IPS-15b (cell line): ENCODE results near the gene GMPS.
A peak's percentile ranks its signal among the peaks of the same experiment; 100 is the strongest.
"Not testable (repeated sequence)": the region's sequence is repeated elsewhere in the genome, so short reads cannot be mapped to it uniquely, and the experiment has no call there.

ENCODE experiments used
- H3K27me3 ChIP-seq: one replicate; pipeline ENCODE4 v1.6.1; 2013; ENCODE audit warnings: low read length; ENCODE audit not compliant: control insufficient read depth, insufficient read depth
- H3K36me3 ChIP-seq: one replicate; pipeline ENCODE4 v1.6.1; 2013; ENCODE audit warnings: low read length; ENCODE audit not compliant: control insufficient read depth, insufficient read depth
- H3K4me1 ChIP-seq: one replicate; pipeline ENCODE4 v1.6.1; 2013; ENCODE audit warnings: mild to moderate bottlenecking, low read length; ENCODE audit not compliant: control insufficient read depth, insufficient read depth
- H3K4me3 ChIP-seq: one replicate; pipeline ENCODE4 v1.5.1; 2013; ENCODE audit warnings: low read depth, low read length
- H3K9ac ChIP-seq: one replicate; pipeline ENCODE4 v1.6.1; 2013; ENCODE audit warnings: low read depth, mild to moderate bottlenecking, low read length
- H3K9me3 ChIP-seq: one replicate; pipeline ENCODE4 v1.6.1; 2013; ENCODE audit warnings: mild to moderate bottlenecking, low read length; ENCODE audit not compliant: control insufficient read depth, insufficient read depth

Gene GMPS

GRCh38 chr3:155859859-155860258 is 10.6 kb upstream of the GMPS start:
- Histone ChIP-seq H3K9ac (no peak overlapping the region), H3K9me3 (no peaks in the 10 kb centered on the region), H3K4me1 (no peaks in the 10 kb centered on the region), H3K36me3 (no peaks in the 10 kb centered on the region), H3K4me3 (no peak overlapping the region), H3K27me3 (no peaks in the 10 kb centered on the region)

GRCh38 chr3:155860424-155860823 is 10.0 kb upstream of the GMPS start:
- H3K9ac ChIP-seq, H3K27me3 ChIP-seq, H3K9me3 ChIP-seq, H3K36me3 ChIP-seq, H3K4me1 ChIP-seq, H3K4me3 ChIP-seq: not testable (repeated sequence)

GRCh38 chr3:155861476-155862183 is 8.8 kb upstream of the GMPS start:
- no peaks in the 10 kb centered on the region for H3K27me3 ChIP-seq
- H3K9ac ChIP-seq, result no peak overlapping the region
- no peaks in the 10 kb centered on the region for H3K36me3 ChIP-seq
- H3K4me3 ChIP-seq, result no peak overlapping the region
- H3K4me1 ChIP-seq, result no peaks in the 10 kb centered on the region
- no peaks in the 10 kb centered on the region for H3K9me3 ChIP-seq

- not testable (repeated sequence) for H3K4me3 ChIP-seq, H3K27me3 ChIP-seq, H3K36me3 ChIP-seq, H3K9me3 ChIP-seq, H3K4me1 ChIP-seq, H3K9ac ChIP-seq
Measured at GRCh38 chr3:155862290-155862982, 8.0 kb upstream of the GMPS start.

- H3K27me3 ChIP-seq, result no peaks in the 10 kb centered on the region
- H3K36me3 ChIP-seq, result no peaks in the 10 kb centered on the region
- no peak overlapping the region for H3K4me3 ChIP-seq
- H3K4me1 ChIP-seq, result no peaks in the 10 kb centered on the region
- H3K9me3 ChIP-seq, result no peaks in the 10 kb centered on the region
- no peak overlapping the region for H3K9ac ChIP-seq
Measured at GRCh38 chr3:155863072-155863784, 7.2 kb upstream of the GMPS start.

- H3K4me1 ChIP-seq, result no peaks in the 10 kb centered on the region
- H3K9ac ChIP-seq, result peak overlapping the region; percentile 63
- no peaks in the 10 kb centered on the region for H3K9me3 ChIP-seq
- H3K27me3 ChIP-seq, result no peaks in the 10 kb centered on the region
- no peaks in the 10 kb centered on the region for H3K36me3 ChIP-seq
- H3K4me3 ChIP-seq, result peak overlapping the region; percentile 62
Measured at GRCh38 chr3:155869691-155870090, 759 bp upstream of the GMPS start.

GRCh38 chr3:155870945-155871745 is 695 bp downstream of the GMPS start:
- Histone ChIP-seq H3K36me3 (no peaks in the 10 kb centered on the region), H3K4me3 (peak overlapping the region; percentile 81), H3K4me1 (no peaks in the 10 kb centered on the region), H3K9me3 (no peaks in the 10 kb centered on the region), H3K9ac (peak overlapping the region; percentile 77), H3K27me3 (no peaks in the 10 kb centered on the region)

- Histone ChIP-seq H3K9ac (peak overlapping the region; percentile 77), H3K4me1 (no peaks in the 10 kb centered on the region), H3K9me3 (no peaks in the 10 kb centered on the region), H3K36me3 (no peaks in the 10 kb centered on the region), H3K27me3 (no peaks in the 10 kb centered on the region), H3K4me3 (peak overlapping the region; percentile 81)
Measured at GRCh38 chr3:155871746-155872158, 1.3 kb downstream of the GMPS start.

- Histone ChIP-seq H3K9me3 (no peaks in the 10 kb centered on the region), H3K4me1 (no peaks in the 10 kb centered on the region), H3K36me3 (no peaks in the 10 kb centered on the region), H3K4me3 (no peak overlapping the region), H3K9ac (no peak overlapping the region), H3K27me3 (no peaks in the 10 kb centered on the region)
Measured at GRCh38 chr3:155872904-155873646, 2.6 kb downstream of the GMPS start.

GRCh38 chr3:155876037-155876436 is 5.6 kb downstream of the GMPS start:
- no peaks in the 10 kb centered on the region for H3K4me1 ChIP-seq
- no peaks in the 10 kb centered on the region for H3K9me3 ChIP-seq
- no peaks in the 10 kb centered on the region for H3K36me3 ChIP-seq
- no peaks in the 10 kb centered on the region for H3K27me3 ChIP-seq
- H3K9ac ChIP-seq, result no peak overlapping the region
- H3K4me3 ChIP-seq, result no peak overlapping the region

GRCh38 chr3:155876503-155876902 is 6.1 kb downstream of the GMPS start:
- Histone ChIP-seq H3K9me3 (no peaks in the 10 kb centered on the region), H3K9ac (no peak overlapping the region), H3K27me3 (no peaks in the 10 kb centered on the region), H3K4me3 (no peak overlapping the region), H3K36me3 (no peaks in the 10 kb centered on the region), H3K4me1 (no peaks in the 10 kb centered on the region)
